K562 (cell line): ENCODE results near the gene HIRIP3. TPM values are rescaled to one million over a fixed set of nuclear protein-coding genes. Genes with fewer than 3 reads are reported as not detected.
A peak's percentile ranks its signal among the peaks of the same experiment; 100 is the strongest.

Experiments used
- BCLAF1 ChIP-seq, 2 experiments: fragments of 450-650 bp in 1 of 2; IDR thresholded peaks; 2 replicates each; pipeline ENCODE4 v1.6.1; 2011 to 2017; ENCODE audit warnings: low read depth in 2 of 2, antibody characterized with exemption in 1 of 2, borderline replicate concordance in 1 of 2, low read length in 1 of 2, mild to moderate bottlenecking in 1 of 2, mixed read lengths in 1 of 2; ENCODE audit not compliant: control insufficient read depth in 1 of 2
- BHLHE40 ChIP-seq: IDR thresholded peaks from 2 replicates; pipeline ENCODE4 v1.6.1; 2011; ENCODE audit warnings: low read length, improper control_type of control experiment
- CREB3 ChIP-seq: fragments of 450-650 bp; conservative IDR thresholded peaks from 2 replicates; pipeline ENCODE4 v1.6.1; 2016; ENCODE audit warnings: missing genetic modification characterization, low read depth, mild to moderate bottlenecking, missing compliant biosample characterization, moderate library complexity
- CTBP1 ChIP-seq: fragments of 450-650 bp; IDR thresholded peaks from 2 replicates; pipeline ENCODE4 v1.6.1; 2016; ENCODE audit warnings: borderline replicate concordance
- GMEB1 ChIP-seq: fragments of 250-450 bp; sonication (Bioruptor Pico); IDR thresholded peaks from 2 replicates; pipeline ENCODE4 v1.4.0; 2020; ENCODE audit warnings: mild to moderate bottlenecking
- HDAC1 ChIP-seq, 2 experiments: fragments of 450-650 bp; IDR thresholded peaks; 2 replicates each; pipeline ENCODE4 v1.6.1; 2016 to 2017; ENCODE audit warnings: inconsistent platforms in 1 of 2, mild to moderate bottlenecking in 1 of 2, moderate library complexity in 1 of 2
- MAZ ChIP-seq, 2 experiments: fragments of 450-650 bp in 1 of 2; sonication (generic) in 1 of 2; formaldehyde crosslinking; IDR thresholded peaks in 1 of 2; conservative IDR thresholded peaks in 1 of 2; 2 replicates each; pipeline versions ENCODE4 v1.4.0 to v1.5.0; 2020; ENCODE audit warnings: mild to moderate bottlenecking in 1 of 2, missing genetic modification reagents in 1 of 2
- MEIS2 ChIP-seq: fragments of 450-650 bp; IDR thresholded peaks from 2 replicates; pipeline ENCODE4 v1.6.1; 2014; ENCODE audit warnings: mild to moderate bottlenecking; ENCODE audit not compliant: partially characterized antibody
- NR2C2 ChIP-seq, 2 experiments: fragments of 200-800 bp in 1 of 2; sonication (Bioruptor generic) in 1 of 2; sonication (generic) in 1 of 2; formaldehyde crosslinking in 1 of 2; IDR thresholded peaks; 2 replicates each; pipeline versions ENCODE4 v1.6.1 to v1.8.0; 2016 to 2022; ENCODE audit warnings: mild to moderate bottlenecking in 1 of 2, missing compliant biosample characterization in 1 of 2, missing genetic modification characterization in 1 of 2, missing genetic modification reagents in 1 of 2
- PATZ1 ChIP-seq: fragments of 250-450 bp; sonication (Bioruptor Pico); IDR thresholded peaks from 2 replicates; pipeline ENCODE4 v1.5.0; 2020; ENCODE audit warnings: mild to moderate bottlenecking, borderline replicate concordance
- PCBP1 ChIP-seq: fragments of 200-400 bp; formaldehyde crosslinking; IDR thresholded peaks from 2 replicates; pipeline ENCODE4 v1.6.1; 2018; ENCODE audit warnings: mild to moderate bottlenecking, low read depth, low read length; ENCODE audit not compliant: poor library complexity, severe bottlenecking
- SIX5 ChIP-seq, 2 experiments: IDR thresholded peaks; 2 replicates each; pipeline ENCODE4 v1.6.1; 2011; ENCODE audit warnings: low read length in 2 of 2, borderline replicate concordance in 1 of 2, low read depth in 1 of 2, mild to moderate bottlenecking in 1 of 2, moderate library complexity in 1 of 2; ENCODE audit not compliant: insufficient read depth in 1 of 2
- SUPT5H ChIP-seq: fragments of 450-650 bp; IDR thresholded peaks from 2 replicates; pipeline ENCODE4 v1.6.1; 2016
- U2AF1 ChIP-seq: fragments of 200-400 bp; formaldehyde crosslinking; optimal IDR thresholded peaks from 2 replicates; pipeline ENCODE3; 2017; ENCODE audit warnings: mild to moderate bottlenecking, low read depth, low read length, moderate library complexity
- YY1 ChIP-seq, 3 experiments: IDR thresholded peaks; 2 replicates each; pipeline ENCODE4 v1.6.1; 2011; ENCODE audit warnings: low read length in 2 of 3, mild to moderate bottlenecking in 2 of 3, moderate library complexity in 2 of 3, borderline replicate concordance in 1 of 3, control low read depth in 1 of 3, low read depth in 1 of 3; ENCODE audit not compliant: insufficient read depth in 3 of 3, insufficient replicate concordance in 2 of 3, control insufficient read depth in 1 of 3, insufficient read length in 1 of 3; ENCODE audit errors: extremely low read depth in 1 of 3
- ZFPM2 ChIP-seq: fragments of 250-450 bp; sonication (Bioruptor Pico); IDR thresholded peaks from 2 replicates; pipeline ENCODE4 v1.5.1; 2022; ENCODE audit warnings: mild to moderate bottlenecking
- polyA plus RNA-seq, 8 experiments: library from polyadenylated mRNA; depleted of rRNA in 4 of 8; stranded (reverse) in 5 of 8; unstranded in 3 of 8; fragments of >200 nt; fragmentation: Nextera tagmentation in 2 of 8; fragmentation: Illumina TruSeq in 1 of 8; extraction: Ambion mirVana in 2 of 8; extraction: Trizol in 1 of 8; gene quantifications; 2 replicates each; pipeline versions ENCODE4 v1.2.1 to v1.2.3, GENCODE V29; 2011 to 2014; ENCODE audit warnings: inconsistent platforms in 1 of 8, missing spikeins in 1 of 8
- total RNA-seq, 7 experiments: library from RNA; depleted of rRNA in 6 of 7; stranded (reverse); fragments of >200 nt in 6 of 7; fragmentation: Illumina TruSeq in 2 of 7; extraction: Trizol in 2 of 7; gene quantifications; 2 replicates each; pipeline versions ENCODE4 v1.2.1 to v1.2.3, GENCODE V29; 2011 to 2021; ENCODE audit warnings: low replicate concordance in 1 of 7

HIRIP3 gene
- total and polyA plus RNA-seq, 9 of the 15 experiments (the other 6 are each of a cell fraction or from before 2014, with no cell fraction given): 3.3 to 38.2 (median 18.2) TPM

GRCh38 chr16:29961479-29962343 is 33.7 kb downstream of the HIRIP3 start, which contains the start of gene TMEM219 (continued):
- TF ChIP-seq PCBP1: peak; percentile 84
- TF ChIP-seq BHLHE40: peak; percentile 75
- TF ChIP-seq U2AF1: no peak
- no peak for TF ChIP-seq ZFPM2 (CRISPR knock-in tag)
- peak in 1 of 2 experiments; percentile 50; a peak in 1 of 4 replicates for TF ChIP-seq HDAC1 (IDR thresholded peaks at IDR 0.05)
- TF ChIP-seq CTBP1: peak; percentile 59; the same call in 1 of the 2 replicates
- peak in 1 of 3 experiments; percentile 35 for TF ChIP-seq YY1 (IDR thresholded peaks at IDR 0.05; ENCODE audit: borderline replicate concordance in 1 of 3, control insufficient read depth in 1 of 3, extremely low read depth in 1 of 3, insufficient read depth in 3 of 3, insufficient read length in 1 of 3, insufficient replicate concordance in 2 of 3, low read depth in 1 of 3, low read length in 2 of 3)
- peak; percentile 90 to 96 for TF ChIP-seq MAZ (CRISPR knock-in tag; conservative IDR thresholded peaks at IDR 0.05 in 1 of 2, IDR thresholded peaks at IDR 0.05 in 1 of 2)
- peak; percentile 78 for TF ChIP-seq GMEB1 (CRISPR knock-in tag)
- TF ChIP-seq SIX5 (IDR thresholded peaks at IDR 0.05; ENCODE audit: borderline replicate concordance in 1 of 2, insufficient read depth in 1 of 2, low read depth in 1 of 2, low read length in 2 of 2): 0 out of 4 replicates have a peak, but pooled peaks of 1 of the 2 experiments have one; percentile 5
- peak in 1 of 2 experiments; percentile 90; a peak in 2 of 4 replicates for TF ChIP-seq BCLAF1 (IDR thresholded peaks at IDR 0.05; ENCODE audit: borderline replicate concordance in 1 of 2, control insufficient read depth in 1 of 2, low read depth in 2 of 2, low read length in 1 of 2)
- peak; percentile 85 for TF ChIP-seq MEIS2
- peak; percentile 74 for TF ChIP-seq SUPT5H
- TF ChIP-seq NR2C2 (CRISPR knock-in tag; IDR thresholded peaks at IDR 0.05): no peak
- peak; percentile 36 for TF ChIP-seq NR2C2 (tag; IDR thresholded peaks at IDR 0.05)
- TF ChIP-seq PATZ1 (CRISPR knock-in tag): no peak
- no peak for TF ChIP-seq CREB3 (tag)
